ENCODE results near the gene CDC20.
"Not testable (repeated sequence)": the region's sequence is repeated elsewhere in the genome, so short reads cannot be mapped to it uniquely, and the experiment has no call there.

Gene CDC20

GRCh38 chr1:43386676-43387075, 27.9 kb downstream of the CDC20 start:
- no peak for DNase-seq

GRCh38 chr1:43387976-43388599, 29.3 kb downstream of the CDC20 start:
- DNase-seq: no peak

- no peak for DNase-seq
Measured at GRCh38 chr1:43388613-43389012, 29.8 kb downstream of the CDC20 start.

- DNase-seq: peak; percentile 87 to 98
Measured at GRCh38 chr1:43389326-43390313, 30.8 kb downstream of the CDC20 start, which contains the start of the genes MED8 and SZT2. TSS of gene MED8 (minus strand) at chr1:43389800. CDS start at chr1:43389764, 36 bp downstream. TSS of gene SZT2 (plus strand) at chr1:43389899. CDS start at chr1:43389969, 70 bp downstream.

GRCh38 chr1:43392702-43393101, 33.9 kb downstream of the CDC20 start:
- DNase-seq: no peak

GRCh38 chr1:43395523-43395922, 36.7 kb downstream of the CDC20 start:
- no peak for DNase-seq

- DNase-seq: no peak
Measured at GRCh38 chr1:43396059-43396458, 37.3 kb downstream of the CDC20 start.

GRCh38 chr1:43398227-43398626, 39.4 kb downstream of the CDC20 start:
- no peak for DNase-seq

- DNase-seq: not testable (repeated sequence)
Measured at GRCh38 chr1:43400441-43400840, 41.7 kb downstream of the CDC20 start.

- DNase-seq: no peak
Measured at GRCh38 chr1:43402089-43402865, 43.5 kb downstream of the CDC20 start.

GRCh38 chr1:43404353-43404752, 45.6 kb downstream of the CDC20 start:
- no peak for DNase-seq

GRCh38 chr1:43405219-43405875, 46.6 kb downstream of the CDC20 start:
- no peak for DNase-seq

GRCh38 chr1:43405876-43406234, 47.1 kb downstream of the CDC20 start:
- DNase-seq: no peak

- DNase-seq: no peak
Measured at GRCh38 chr1:43410571-43410970, 51.8 kb downstream of the CDC20 start.
